GM13977 (cell line): Measurements from ENCODE around the gene STRA6.

Experiments used
- DNase-seq: peaks from one replicate; pipeline ENCODE4 v3.0.0; 2012; ENCODE audit warnings: low spot score
- in situ Hi-C: fragments of 300-500 bp; cut with MboI; formaldehyde crosslinking; loops from one replicate; pipeline ENCODE4 v1.12.0; 2022; ENCODE audit warnings: low sequenced_read_pairs, low pct_unique_long_range_greater_than_20kb, mixed read lengths, inconsistent platforms; ENCODE audit not compliant: unreplicated experiment
- TF ChIP-seq, protein P1 (sequence below): IDR thresholded peaks from 2 replicates; pipeline ENCODE4 v1.5.1; 2012; ENCODE audit warnings: mild to moderate bottlenecking, control low read depth; ENCODE audit not compliant: insufficient read depth; ENCODE audit errors: extremely low read depth, missing control alignments

STRA6 gene

DNA sequence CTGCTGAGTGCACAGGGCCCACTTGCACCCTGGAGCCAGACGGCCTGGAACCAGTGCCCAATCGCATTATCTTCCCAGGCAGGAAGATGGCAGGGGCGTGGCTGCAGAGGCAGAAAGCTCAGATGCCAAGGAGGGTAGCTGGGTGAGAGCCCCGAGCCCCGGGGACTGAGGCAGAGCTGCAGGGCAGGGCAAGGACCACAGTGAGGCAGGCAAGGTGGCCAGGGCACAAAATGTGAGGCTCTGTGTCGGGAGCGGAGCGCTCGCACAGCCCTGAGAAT is 31.9 kb upstream of the STRA6 start:
- in situ Hi-C loops, result no loop called here
- TF ChIP-seq, protein P1, sequence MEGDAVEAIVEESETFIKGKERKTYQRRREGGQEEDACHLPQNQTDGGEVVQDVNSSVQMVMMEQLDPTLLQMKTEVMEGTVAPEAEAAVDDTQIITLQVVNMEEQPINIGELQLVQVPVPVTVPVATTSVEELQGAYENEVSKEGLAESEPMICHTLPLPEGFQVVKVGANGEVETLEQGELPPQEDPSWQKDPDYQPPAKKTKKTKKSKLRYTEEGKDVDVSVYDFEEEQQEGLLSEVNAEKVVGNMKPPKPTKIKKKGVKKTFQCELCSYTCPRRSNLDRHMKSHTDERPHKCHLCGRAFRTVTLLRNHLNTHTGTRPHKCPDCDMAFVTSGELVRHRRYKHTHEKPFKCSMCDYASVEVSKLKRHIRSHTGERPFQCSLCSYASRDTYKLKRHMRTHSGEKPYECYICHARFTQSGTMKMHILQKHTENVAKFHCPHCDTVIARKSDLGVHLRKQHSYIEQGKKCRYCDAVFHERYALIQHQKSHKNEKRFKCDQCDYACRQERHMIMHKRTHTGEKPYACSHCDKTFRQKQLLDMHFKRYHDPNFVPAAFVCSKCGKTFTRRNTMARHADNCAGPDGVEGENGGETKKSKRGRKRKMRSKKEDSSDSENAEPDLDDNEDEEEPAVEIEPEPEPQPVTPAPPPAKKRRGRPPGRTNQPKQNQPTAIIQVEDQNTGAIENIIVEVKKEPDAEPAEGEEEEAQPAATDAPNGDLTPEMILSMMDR, result no peak
- DNase-seq, result no peak

DNA sequence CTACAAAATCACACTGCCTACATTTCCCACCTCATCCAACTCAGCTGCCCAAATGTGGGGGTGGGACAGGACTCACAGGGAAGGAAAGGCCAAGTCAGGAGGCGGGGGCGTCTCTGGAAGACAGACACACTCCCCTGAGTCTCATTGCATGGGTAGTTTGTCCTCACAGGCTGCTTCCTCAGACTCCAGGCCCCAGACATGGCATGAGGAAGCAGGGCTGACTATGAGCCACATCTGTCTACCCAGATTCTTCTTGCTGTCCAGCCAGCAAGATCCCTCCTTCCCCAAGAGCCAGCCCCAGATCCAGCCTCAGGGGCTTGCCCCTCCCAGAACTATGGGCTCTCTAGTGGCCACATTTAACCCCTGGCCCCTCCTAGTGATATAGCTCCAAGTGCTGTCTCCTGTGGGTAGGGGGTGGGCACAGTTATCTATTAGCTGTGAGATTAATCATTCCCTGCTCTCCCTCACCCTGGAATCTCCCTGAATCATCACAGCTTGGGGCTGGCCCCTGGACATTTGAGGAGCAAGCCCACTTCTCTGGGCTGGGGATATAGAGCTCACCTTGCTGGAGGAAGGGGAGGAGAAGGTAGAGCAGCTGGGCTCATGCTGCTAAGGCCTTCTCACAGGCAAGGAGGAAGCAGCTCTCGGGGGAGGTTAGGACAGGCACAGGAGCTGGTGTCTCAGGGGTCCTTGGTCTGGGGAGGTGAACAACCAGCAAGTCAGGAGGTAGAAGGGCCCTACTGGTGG is 31.4 kb upstream of the STRA6 start:
- no peak for DNase-seq
- in situ Hi-C loops, result no loop called here
- TF ChIP-seq, protein P1, result no peak

DNA sequence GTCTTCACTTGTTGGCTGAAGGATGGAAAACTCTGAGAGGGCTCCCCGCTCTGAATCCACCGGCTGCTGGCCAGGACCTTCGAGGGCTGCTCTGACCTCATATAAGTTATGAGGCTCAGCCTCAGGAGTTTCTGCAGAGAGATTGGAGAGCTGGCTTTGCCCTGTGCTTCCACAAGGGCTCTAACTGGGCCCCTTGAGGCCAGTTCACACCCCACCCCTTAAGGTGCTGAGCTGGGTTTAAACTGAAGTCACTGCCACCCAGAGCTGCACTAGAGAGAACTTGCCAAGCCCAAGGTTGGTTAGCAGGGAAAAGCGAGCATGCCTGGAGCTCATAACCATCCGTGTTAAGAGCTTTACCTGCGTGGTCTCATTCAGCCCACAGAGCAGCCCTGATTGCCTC is 30.8 kb upstream of the STRA6 start:
- TF ChIP-seq, protein P1, result no peak
- no peak for DNase-seq
- in situ Hi-C loops, result no loop called here

DNA sequence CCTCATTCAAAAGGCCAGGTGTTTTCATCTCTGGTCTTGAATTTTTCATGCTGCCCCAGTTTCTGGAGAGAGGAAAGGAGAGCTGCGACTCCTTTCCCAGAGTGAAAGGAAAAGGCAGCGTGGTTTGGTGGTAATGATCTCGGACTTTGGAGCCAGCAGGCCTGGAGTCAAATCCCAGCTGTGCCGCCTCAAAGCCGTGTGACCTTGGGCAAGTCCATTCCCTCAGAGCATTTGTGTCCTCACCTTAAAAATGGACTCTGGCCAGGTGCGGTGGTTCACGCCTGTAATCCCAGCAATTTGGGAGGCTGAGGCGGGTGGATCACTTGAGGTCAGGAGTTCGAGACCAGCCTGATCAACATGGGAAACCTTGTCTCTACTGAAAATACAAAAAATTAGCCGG is 28.9 kb upstream of the STRA6 start:
- TF ChIP-seq, protein P1, result no peak
- in situ Hi-C loops, result no loop called here
- no peak for DNase-seq

DNA sequence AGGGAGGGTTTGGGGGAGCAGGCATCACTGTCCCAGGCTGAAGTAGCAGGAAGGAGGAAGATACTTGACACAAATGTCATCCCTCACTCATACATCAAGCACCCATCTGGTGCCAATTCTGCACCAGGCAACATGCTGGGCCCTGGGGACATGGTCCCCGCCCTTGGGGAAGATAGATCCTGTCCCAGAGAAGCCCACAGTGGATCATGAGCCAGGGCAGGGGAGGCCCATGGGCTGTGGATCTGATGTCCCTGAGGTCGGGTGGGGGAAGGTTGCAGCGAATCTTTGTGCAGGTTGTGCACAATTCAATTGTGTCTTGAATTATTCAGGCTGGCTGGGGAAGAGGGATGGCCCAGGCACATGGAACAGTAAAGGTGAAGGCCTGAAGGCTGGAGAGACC is 27.1 kb upstream of the STRA6 start:
- TF ChIP-seq, protein P1, result no peak
- in situ Hi-C loops, result no loop called here
- DNase-seq, result no peak

DNA sequence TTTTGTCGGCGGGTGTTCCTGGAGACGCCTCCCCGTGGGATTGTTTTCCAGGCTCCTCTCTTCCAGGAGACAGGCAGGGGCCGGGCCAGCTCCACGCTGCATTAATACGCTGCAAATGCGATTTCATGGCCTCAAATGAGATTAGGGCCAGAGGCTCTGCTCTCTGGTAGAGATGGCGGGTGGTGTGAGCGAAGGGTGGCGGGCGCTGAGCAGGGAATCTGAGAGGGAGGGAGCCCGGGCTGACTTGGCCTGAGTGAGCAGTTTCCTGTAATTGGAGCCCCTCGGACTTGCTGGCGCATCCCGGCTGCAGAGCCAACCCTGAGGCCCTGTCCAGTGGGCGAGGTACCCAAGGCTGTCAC is 26.1 kb upstream of the STRA6 start:
- in situ Hi-C loops, result no loop called here
- no peak for DNase-seq
- TF ChIP-seq, protein P1, result no peak
